CD4-positive, alpha-beta T cell treated with Interleukin-17A for 1 hour (primary cell): ENCODE measurements around the gene CES4A.
A peak's percentile ranks its signal among the peaks of the same experiment; 100 is the strongest.
"Not testable (repeated sequence)": the region's sequence is repeated elsewhere in the genome, so short reads cannot be mapped to it uniquely, and the experiment has no call there.

Experiments
- DNase-seq: peaks from one replicate; pipeline ENCODE4 v3.0.0-alpha.2; 2020

Gene CES4A

GRCh38 chr16:66993558-66993957, 5.2 kb downstream of the CES4A start:
- not testable (repeated sequence) for DNase-seq

GRCh38 chr16:66996324-66996982, 8.1 kb downstream of the CES4A start:
- no peak for DNase-seq

GRCh38 chr16:66996983-66997358, 8.6 kb downstream of the CES4A start:
- DNase-seq: no peak

GRCh38 chr16:67000384-67001351, 12.3 kb downstream of the CES4A start:
- DNase-seq: peak; percentile 67

- DNase-seq: no peak
Measured at GRCh38 chr16:67001726-67002125, 13.3 kb downstream of the CES4A start.

- DNase-seq: no peak
Measured at GRCh38 chr16:67006930-67007658, 18.7 kb downstream of the CES4A start.

- no peak for DNase-seq
Measured at GRCh38 chr16:67009158-67009557, 20.8 kb downstream of the CES4A start.

GRCh38 chr16:67011274-67011673, 22.9 kb downstream of the CES4A start:
- DNase-seq: no peak

GRCh38 chr16:67013233-67013822, 24.9 kb downstream of the CES4A start:
- no peak for DNase-seq

- peak; percentile 72 for DNase-seq
Measured at GRCh38 chr16:67013823-67014633, 25.6 kb downstream of the CES4A start.

- DNase-seq: no peak
Measured at GRCh38 chr16:67014634-67015312, 26.4 kb downstream of the CES4A start.

- no peak for DNase-seq
Measured at GRCh38 chr16:67015313-67015731, 26.9 kb downstream of the CES4A start.

- no peak for DNase-seq
Measured at GRCh38 chr16:67016143-67016542, 27.8 kb downstream of the CES4A start.

GRCh38 chr16:67016681-67017420, 28.5 kb downstream of the CES4A start:
- no peak for DNase-seq

GRCh38 chr16:67017421-67017750, 29.0 kb downstream of the CES4A start:
- no peak for DNase-seq

GRCh38 chr16:67017810-67018488, 29.6 kb downstream of the CES4A start:
- DNase-seq: peak; percentile 93

GRCh38 chr16:67019171-67019570, 30.8 kb downstream of the CES4A start:
- DNase-seq: no peak

- no peak for DNase-seq
Measured at GRCh38 chr16:67021321-67021720, 32.9 kb downstream of the CES4A start.

GRCh38 chr16:67022531-67023214, 34.3 kb downstream of the CES4A start:
- no peak for DNase-seq

GRCh38 chr16:67023689-67024088, 35.3 kb downstream of the CES4A start:
- DNase-seq: no peak
